SU-DHL-6 (cell line): ENCODE data around the gene SPESP1.

Experiments used
- H2AFZ ChIP-seq: fragments of 200-600 bp; sonication (generic); 2 replicates; pipeline ENCODE4 v1.6.1; 2014; ENCODE audit warnings: low read depth, mild to moderate bottlenecking, moderate library complexity, mixed read lengths, antibody characterized with exemption, low read length; ENCODE audit not compliant: severe bottlenecking
- H3F3A ChIP-seq: fragments of 200-600 bp; shearing (Covaris generic); 2 replicates; pipeline ENCODE4 v1.6.0; 2016; ENCODE audit warnings: antibody characterized with exemption, mild to moderate bottlenecking; ENCODE audit not compliant: insufficient read depth
- H3K27ac ChIP-seq: fragments of 200-600 bp; sonication (generic); 2 replicates; pipeline ENCODE4 v1.5.1; 2016; ENCODE audit warnings: low read depth, mild to moderate bottlenecking, low read length, moderate library complexity, mixed read lengths
- H3K27me3 ChIP-seq: fragments of 200-600 bp; sonication (generic), shearing (Covaris generic); 2 replicates; pipeline ENCODE4 v1.6.0; 2014; ENCODE audit warnings: mild to moderate bottlenecking, low read length
- H3K36me3 ChIP-seq: fragments of 200-600 bp; sonication (generic); 2 replicates; pipeline ENCODE4 v1.6.1; 2014; ENCODE audit warnings: mild to moderate bottlenecking, low read length, mixed read lengths
- H3K4me2 ChIP-seq: fragments of 300-600, 200-600 bp; shearing (Covaris generic), sonication (generic); 2 replicates; pipeline ENCODE4 v1.6.0; 2014; ENCODE audit warnings: low read length, low read depth, mild to moderate bottlenecking; ENCODE audit not compliant: poor library complexity, severe bottlenecking
- H3K4me3 ChIP-seq: fragments of 200-600 bp; sonication (generic); 2 replicates; pipeline ENCODE4 v1.5.1; 2014; ENCODE audit warnings: antibody characterized with exemption, low read length, mild to moderate bottlenecking, mixed read lengths; ENCODE audit not compliant: insufficient read depth, poor library complexity, severe bottlenecking
- H3K79me2 ChIP-seq: fragments of 200-600 bp; sonication (generic); 2 replicates; pipeline ENCODE4 v1.6.1; 2014; ENCODE audit warnings: mild to moderate bottlenecking, low read length, moderate library complexity; ENCODE audit not compliant: insufficient read depth
- H3K9ac ChIP-seq: fragments of 200-600 bp; sonication (generic); 2 replicates; pipeline ENCODE4 v1.7.0; 2014; ENCODE audit warnings: mild to moderate bottlenecking, low read length
- H3K9me2 ChIP-seq: fragments of 200-600 bp; sonication (generic); replicated peaks from 2 replicates; pipeline ENCODE4 v1.6.1; 2014; ENCODE audit warnings: low read length; ENCODE audit not compliant: insufficient read depth
- H3K9me3 ChIP-seq: fragments of 200-600 bp; sonication (generic); 2 replicates; pipeline ENCODE4 v1.6.1; 2014; ENCODE audit warnings: low read length, mixed read lengths; ENCODE audit not compliant: insufficient read depth
- H4K20me1 ChIP-seq: fragments of 200-600 bp; sonication (generic); 2 replicates; pipeline ENCODE4 v1.6.1; 2014; ENCODE audit warnings: low read depth, mild to moderate bottlenecking, antibody characterized with exemption, low read length, moderate library complexity, mixed read lengths
- EZH2phosphoT487 ChIP-seq: fragments of 200-600 bp; sonication (generic), shearing (Covaris generic); conservative IDR thresholded peaks from 2 replicates; pipeline ENCODE4 v1.6.1; 2018; ENCODE audit warnings: mild to moderate bottlenecking, antibody characterized with exemption, low read length, moderate library complexity, mixed read lengths
- TF ChIP-seq, protein P1 (sequence below): fragments of 200-600 bp; sonication (generic); IDR thresholded peaks from one replicate; pipeline ENCODE4 v1.5.1; 2017; ENCODE audit warnings: antibody characterized with exemption, mild to moderate bottlenecking, low read length, moderate library complexity; ENCODE audit not compliant: insufficient read depth, poor library complexity, severe bottlenecking

SPESP1 gene

DNA sequence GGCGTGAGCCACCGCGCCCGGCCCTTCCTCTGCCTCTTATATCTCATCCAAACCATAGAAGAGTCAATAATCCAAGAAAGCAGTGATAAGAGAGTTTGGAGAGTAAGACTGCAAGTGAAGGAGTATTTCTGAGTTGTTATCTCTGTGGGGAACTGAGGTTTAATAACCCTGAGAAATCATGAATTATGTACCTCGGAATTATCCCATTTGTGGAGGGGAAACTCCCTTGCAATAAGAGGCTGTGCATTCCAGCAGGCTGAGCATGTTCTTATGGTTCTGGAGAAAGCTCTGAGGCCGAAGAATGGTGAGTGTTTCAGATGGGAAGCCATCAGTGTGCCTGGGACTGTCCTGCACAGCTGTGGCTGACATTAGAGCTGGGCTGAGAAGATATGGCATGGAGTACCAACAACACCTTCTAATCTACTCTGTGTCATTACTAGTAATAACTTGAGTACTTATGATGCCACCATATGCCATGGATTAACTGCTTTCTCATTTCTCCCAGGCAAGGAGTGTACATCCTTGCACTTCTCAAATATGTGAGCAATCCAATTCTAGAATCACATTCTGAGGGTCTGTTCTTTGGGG is 52.7 kb downstream of the SPESP1 start:
- no peak overlapping the region for H3K27ac ChIP-seq

DNA sequence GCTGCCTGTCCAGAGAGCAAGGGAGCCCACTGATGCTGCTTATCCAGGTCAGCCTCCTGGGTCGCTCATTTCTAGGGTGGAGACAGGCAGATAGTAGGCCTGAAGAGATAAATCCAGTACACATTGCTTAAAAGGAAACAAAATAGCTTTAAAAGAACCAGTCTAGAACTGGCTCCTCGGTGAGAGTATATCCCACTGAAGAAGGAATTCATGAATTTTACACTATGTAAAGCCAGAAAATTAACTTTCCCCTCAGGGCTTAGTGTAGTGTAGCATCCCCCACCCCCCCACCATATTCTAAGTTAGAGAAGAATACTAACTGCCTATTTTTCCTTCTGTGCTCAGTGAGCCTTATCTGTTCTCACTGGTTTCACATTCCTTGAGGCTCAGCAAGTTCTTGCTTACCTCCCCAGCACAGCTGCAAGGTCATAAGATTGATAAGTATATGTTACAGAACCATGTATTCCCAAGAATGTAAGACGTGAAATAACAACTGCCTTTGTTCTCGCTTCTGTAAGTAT is 53.7 kb downstream of the SPESP1 start:
- H3K79me2 ChIP-seq: no peaks in the 10 kb centered on the region
- no peaks in the 10 kb centered on the region for H3K27me3 ChIP-seq
- no peaks in the 10 kb centered on the region for H4K20me1 ChIP-seq
- no peak overlapping the region for H2AFZ ChIP-seq
- TF ChIP-seq, protein P1, sequence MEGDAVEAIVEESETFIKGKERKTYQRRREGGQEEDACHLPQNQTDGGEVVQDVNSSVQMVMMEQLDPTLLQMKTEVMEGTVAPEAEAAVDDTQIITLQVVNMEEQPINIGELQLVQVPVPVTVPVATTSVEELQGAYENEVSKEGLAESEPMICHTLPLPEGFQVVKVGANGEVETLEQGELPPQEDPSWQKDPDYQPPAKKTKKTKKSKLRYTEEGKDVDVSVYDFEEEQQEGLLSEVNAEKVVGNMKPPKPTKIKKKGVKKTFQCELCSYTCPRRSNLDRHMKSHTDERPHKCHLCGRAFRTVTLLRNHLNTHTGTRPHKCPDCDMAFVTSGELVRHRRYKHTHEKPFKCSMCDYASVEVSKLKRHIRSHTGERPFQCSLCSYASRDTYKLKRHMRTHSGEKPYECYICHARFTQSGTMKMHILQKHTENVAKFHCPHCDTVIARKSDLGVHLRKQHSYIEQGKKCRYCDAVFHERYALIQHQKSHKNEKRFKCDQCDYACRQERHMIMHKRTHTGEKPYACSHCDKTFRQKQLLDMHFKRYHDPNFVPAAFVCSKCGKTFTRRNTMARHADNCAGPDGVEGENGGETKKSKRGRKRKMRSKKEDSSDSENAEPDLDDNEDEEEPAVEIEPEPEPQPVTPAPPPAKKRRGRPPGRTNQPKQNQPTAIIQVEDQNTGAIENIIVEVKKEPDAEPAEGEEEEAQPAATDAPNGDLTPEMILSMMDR: no peak
- TF ChIP-seq EZH2phosphoT487: no peak
- H3K9ac ChIP-seq: no peak overlapping the region
- no peak overlapping the region for H3K4me3 ChIP-seq
- H3F3A ChIP-seq: no peaks in the 10 kb centered on the region
- no peaks in the 10 kb centered on the region for H3K9me2 ChIP-seq
- H3K27ac ChIP-seq: no peak overlapping the region
- H3K4me2 ChIP-seq: no peak overlapping the region
- H3K9me3 ChIP-seq: no peaks in the 10 kb centered on the region
- no peaks in the 10 kb centered on the region for H3K36me3 ChIP-seq

More for the DNA sequence above, 52.7 kb downstream of the SPESP1 start:
- Histone ChIP-seq H3K4me3 (no peak overlapping the region), H3F3A (no peaks in the 10 kb centered on the region), H3K9me3 (no peaks in the 10 kb centered on the region), H2AFZ (no peak overlapping the region), H3K27me3 (no peaks in the 10 kb centered on the region), H3K9ac (no peak overlapping the region), H4K20me1 (no peaks in the 10 kb centered on the region), H3K79me2 (no peaks in the 10 kb centered on the region), H3K9me2 (no peaks in the 10 kb centered on the region), H3K4me2 (no peak overlapping the region), H3K36me3 (no peaks in the 10 kb centered on the region)
- TF ChIP-seq, protein P1: no peak
- no peak for TF ChIP-seq EZH2phosphoT487

DNA sequence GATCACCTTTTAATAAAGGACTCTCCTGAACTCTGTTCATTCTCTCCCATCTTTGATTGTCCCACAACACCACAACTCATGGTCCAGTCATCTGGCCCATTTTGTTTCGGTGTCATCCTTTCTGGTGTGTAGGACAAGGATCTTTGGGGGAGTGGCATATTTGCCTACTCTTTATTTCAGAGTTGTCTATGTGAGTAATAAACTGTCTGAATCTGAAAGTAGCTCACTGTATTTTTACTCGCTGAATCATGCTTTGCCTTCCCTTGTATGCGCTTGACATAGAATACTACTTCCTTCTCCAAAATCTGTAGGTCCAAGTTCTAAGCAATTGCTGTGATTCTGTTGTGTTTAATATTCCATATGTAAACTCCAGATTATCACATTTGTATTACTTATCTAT is 54.3 kb downstream of the SPESP1 start:
- H3K4me2 ChIP-seq: no peak overlapping the region
- H3K9ac ChIP-seq: no peak overlapping the region
- H3K79me2 ChIP-seq: no peaks in the 10 kb centered on the region
- H2AFZ ChIP-seq: no peak overlapping the region
- H3F3A ChIP-seq: no peaks in the 10 kb centered on the region
- H3K9me2 ChIP-seq: no peaks in the 10 kb centered on the region
- H3K27ac ChIP-seq: no peak overlapping the region
- no peaks in the 10 kb centered on the region for H3K9me3 ChIP-seq
- H3K36me3 ChIP-seq: no peaks in the 10 kb centered on the region
- TF ChIP-seq, protein P1: no peak
- TF ChIP-seq EZH2phosphoT487: no peak
- no peak overlapping the region for H3K4me3 ChIP-seq
- no peaks in the 10 kb centered on the region for H4K20me1 ChIP-seq
- H3K27me3 ChIP-seq: no peaks in the 10 kb centered on the region
